ENCODE data around the gene MYO7A.

DNA sequence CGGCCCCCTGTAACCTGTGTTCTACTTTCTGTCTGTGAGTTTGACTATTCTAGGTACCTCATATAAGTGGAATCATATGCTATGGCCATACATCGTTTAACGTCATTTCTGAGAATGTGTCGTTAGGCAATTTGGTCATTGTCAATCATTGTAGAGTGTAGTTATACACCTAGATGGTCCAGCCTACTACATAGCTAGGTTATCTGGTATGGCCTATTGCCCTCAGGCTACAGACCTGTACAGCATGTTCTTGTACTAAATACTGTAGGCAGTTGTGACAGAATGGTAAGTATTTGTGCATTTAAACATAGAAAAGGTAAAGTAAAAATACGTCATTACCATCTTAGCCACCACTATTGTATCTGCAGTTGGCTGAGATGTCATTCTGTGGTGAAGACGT is 35.2 kb downstream of the MYO7A start:
- TF ChIP-seq, protein P1, sequence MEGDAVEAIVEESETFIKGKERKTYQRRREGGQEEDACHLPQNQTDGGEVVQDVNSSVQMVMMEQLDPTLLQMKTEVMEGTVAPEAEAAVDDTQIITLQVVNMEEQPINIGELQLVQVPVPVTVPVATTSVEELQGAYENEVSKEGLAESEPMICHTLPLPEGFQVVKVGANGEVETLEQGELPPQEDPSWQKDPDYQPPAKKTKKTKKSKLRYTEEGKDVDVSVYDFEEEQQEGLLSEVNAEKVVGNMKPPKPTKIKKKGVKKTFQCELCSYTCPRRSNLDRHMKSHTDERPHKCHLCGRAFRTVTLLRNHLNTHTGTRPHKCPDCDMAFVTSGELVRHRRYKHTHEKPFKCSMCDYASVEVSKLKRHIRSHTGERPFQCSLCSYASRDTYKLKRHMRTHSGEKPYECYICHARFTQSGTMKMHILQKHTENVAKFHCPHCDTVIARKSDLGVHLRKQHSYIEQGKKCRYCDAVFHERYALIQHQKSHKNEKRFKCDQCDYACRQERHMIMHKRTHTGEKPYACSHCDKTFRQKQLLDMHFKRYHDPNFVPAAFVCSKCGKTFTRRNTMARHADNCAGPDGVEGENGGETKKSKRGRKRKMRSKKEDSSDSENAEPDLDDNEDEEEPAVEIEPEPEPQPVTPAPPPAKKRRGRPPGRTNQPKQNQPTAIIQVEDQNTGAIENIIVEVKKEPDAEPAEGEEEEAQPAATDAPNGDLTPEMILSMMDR (IDR thresholded peaks at IDR 0.05), result no peak
- no peak for TF ChIP-seq POLR2A (IDR thresholded peaks at IDR 0.05)
